Neural cell (in vitro differentiated cells): ENCODE measurements around the gene PSME3IP1. TPM values are rescaled to one million over a fixed set of nuclear protein-coding genes. Genes with fewer than 3 reads are reported as not detected.

Experiments
- H2AFZ ChIP-seq: fragments of 200-600, 300-800 bp; sonication (generic), shearing (Covaris generic); 2 replicates; pipeline ENCODE4 v1.6.0; 2014; ENCODE audit warnings: low read depth, mild to moderate bottlenecking, antibody characterized with exemption, low read length, moderate library complexity
- H3F3A ChIP-seq: fragments of 200-600 bp; shearing (Covaris generic); 2 replicates; pipeline ENCODE4 v1.6.1; 2016; ENCODE audit warnings: mild to moderate bottlenecking, moderate library complexity, mixed read lengths, antibody characterized with exemption, low read length; ENCODE audit not compliant: insufficient read depth, poor library complexity, severe bottlenecking
- H3K27ac ChIP-seq: fragments of 200-600, 300-800 bp; sonication (generic), shearing (Covaris generic); 2 replicates; pipeline ENCODE4 v1.5.1; 2014; ENCODE audit warnings: mild to moderate bottlenecking, low read length, moderate library complexity
- H3K27me3 ChIP-seq: fragments of 300-800, 200-600 bp; sonication (generic), shearing (Covaris generic); 2 replicates; pipeline ENCODE4 v1.6.0; 2014; ENCODE audit warnings: mild to moderate bottlenecking, low read depth, low read length, moderate library complexity; ENCODE audit not compliant: insufficient read depth
- H3K36me3 ChIP-seq: fragments of 300-800, 200-600 bp; sonication (generic), shearing (Covaris generic); 2 replicates; pipeline ENCODE4 v1.5.1; 2014; ENCODE audit warnings: mild to moderate bottlenecking, antibody characterized with exemption, low read length, moderate library complexity; ENCODE audit not compliant: insufficient read depth
- H3K4me2 ChIP-seq: fragments of 300-800, 200-600 bp; sonication (generic), shearing (Covaris generic); 2 replicates; pipeline ENCODE4 v1.6.0; 2014; ENCODE audit warnings: mild to moderate bottlenecking, low read length
- H3K4me3 ChIP-seq: fragments of 300-800, 200-600 bp; sonication (generic), shearing (Covaris generic); 2 replicates; pipeline ENCODE4 v1.5.1; 2014; ENCODE audit warnings: mild to moderate bottlenecking, low read length, moderate library complexity
- H3K79me2 ChIP-seq: fragments of 200-600 bp; shearing (Covaris generic); replicated peaks from 2 replicates; pipeline ENCODE4 v1.6.0; 2014; ENCODE audit warnings: mild to moderate bottlenecking, low read length, moderate library complexity; ENCODE audit not compliant: insufficient read depth
- H3K9ac ChIP-seq: fragments of 300-800, 200-600 bp; sonication (generic), shearing (Covaris generic); 2 replicates; pipeline ENCODE4 v1.6.1; 2016; ENCODE audit warnings: mild to moderate bottlenecking, low read length, mixed read lengths
- H3K9me2 ChIP-seq: fragments of 200-600 bp; shearing (Covaris generic); 2 replicates; pipeline ENCODE4 v1.6.1; 2016; ENCODE audit warnings: mild to moderate bottlenecking, low read length, mixed read lengths; ENCODE audit not compliant: insufficient read depth
- H3K9me3 ChIP-seq: fragments of 200-600, 300-800 bp; sonication (generic), shearing (Covaris generic); 2 replicates; pipeline ENCODE4 v1.6.1; 2016; ENCODE audit warnings: mild to moderate bottlenecking, mixed run types, low read length, moderate library complexity, mixed read lengths
- H4K20me1 ChIP-seq: fragments of 200-600 bp; shearing (Covaris generic); 2 replicates; pipeline ENCODE4 v1.6.1; 2016; ENCODE audit warnings: mild to moderate bottlenecking, mixed run types; ENCODE audit not compliant: insufficient read depth
- EP300 ChIP-seq: fragments of 450-650 bp; conservative IDR thresholded peaks from 2 replicates; pipeline ENCODE4 v1.6.1; 2014; ENCODE audit warnings: antibody characterized with exemption, mild to moderate bottlenecking, moderate library complexity; ENCODE audit not compliant: poor library complexity, severe bottlenecking
- EZH2 ChIP-seq: fragments of 200-600, 300-800 bp; shearing (Covaris generic), sonication (generic); IDR thresholded peaks from 2 replicates; pipeline ENCODE4 v1.6.1; 2014; ENCODE audit warnings: antibody characterized with exemption, low read length, borderline replicate concordance, mild to moderate bottlenecking; ENCODE audit not compliant: insufficient read depth, poor library complexity, severe bottlenecking
- MXI1 ChIP-seq: fragments of 450-650 bp; conservative IDR thresholded peaks from 2 replicates; pipeline ENCODE4 v1.6.1; 2014; ENCODE audit warnings: antibody characterized with exemption, mild to moderate bottlenecking; ENCODE audit not compliant: poor library complexity, severe bottlenecking
- POLR2AphosphoS5 ChIP-seq: IDR thresholded peaks from 2 replicates; pipeline ENCODE4 v1.6.1; 2012
- RAD21 ChIP-seq: fragments of 450-650 bp; conservative IDR thresholded peaks from 2 replicates; pipeline ENCODE4 v1.6.1; 2014; ENCODE audit warnings: antibody characterized with exemption, mild to moderate bottlenecking, moderate library complexity
- SMC3 ChIP-seq: fragments of 450-650 bp; conservative IDR thresholded peaks from 2 replicates; pipeline ENCODE4 v1.6.1; 2014; ENCODE audit warnings: antibody characterized with exemption, mild to moderate bottlenecking, moderate library complexity; ENCODE audit not compliant: poor library complexity
- TAF1 ChIP-seq: IDR thresholded peaks from 2 replicates; pipeline ENCODE4 v1.6.1; 2012; ENCODE audit warnings: low read depth
- polyA plus RNA-seq: library from polyadenylated mRNA; depleted of rRNA; stranded (reverse); fragments of >200 nt; gene quantifications from 2 replicates; pipeline ENCODE4 v1.2.3, GENCODE V29; 2014
- TF ChIP-seq, protein P1 (sequence below): IDR thresholded peaks from 2 replicates; pipeline ENCODE4 v1.6.1; 2012; ENCODE audit warnings: borderline replicate concordance
- TF ChIP-seq, protein P2 (sequence below): fragments of 450-650 bp; IDR thresholded peaks from 2 replicates; pipeline ENCODE4 v1.5.1; 2014; ENCODE audit warnings: antibody characterized with exemption, mild to moderate bottlenecking, moderate library complexity; ENCODE audit not compliant: poor library complexity, severe bottlenecking

PSME3IP1 gene
- polyA plus RNA-seq, 1 donor from 2014 or later = 167 TPM

DNA sequence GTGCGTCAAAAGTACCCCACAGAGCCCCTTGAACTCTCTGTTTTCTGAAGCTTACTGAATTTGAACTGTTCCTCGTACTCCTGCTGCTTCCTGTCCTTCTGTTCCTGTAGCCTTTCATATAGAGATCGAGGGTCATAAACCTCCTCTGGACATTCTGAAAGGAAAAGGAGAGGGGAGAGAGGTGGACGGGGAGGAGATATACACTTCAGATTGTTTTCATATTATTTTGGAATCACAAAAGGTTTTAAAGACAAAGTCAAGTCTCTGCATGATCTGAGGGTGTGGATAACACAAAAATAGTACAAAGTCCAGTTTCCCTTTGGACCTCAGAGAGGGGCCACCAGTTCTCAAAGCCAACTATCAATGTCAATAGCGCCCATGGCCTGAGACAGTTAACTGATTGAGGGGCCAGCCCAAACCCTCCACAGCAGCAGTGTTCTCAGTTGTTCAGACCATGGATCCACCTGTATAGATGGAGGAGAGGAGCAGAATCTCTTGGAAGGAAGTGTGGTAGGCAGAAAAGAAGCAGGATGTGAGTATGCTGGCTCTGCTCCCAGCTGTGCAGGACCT, 13.0 kb downstream of the PSME3IP1 start:
- Histone ChIP-seq H3K36me3 (peaks cover 12% of the 10 kb centered on the region), H2AFZ (no peak overlapping the region), H3K27me3 (no peaks in the 10 kb centered on the region), H4K20me1 (no peaks in the 10 kb centered on the region), H3K4me2 (no peak overlapping the region), H3K27ac (no peak overlapping the region), H3K79me2 (peaks cover 5% of the 10 kb centered on the region), H3K9me2 (no peaks in the 10 kb centered on the region), H3K4me3 (no peak overlapping the region), H3K9me3 (no peaks in the 10 kb centered on the region), H3F3A (peaks cover 5% of the 10 kb centered on the region), H3K9ac (no peak overlapping the region)
- TF ChIP-seq, protein P1, sequence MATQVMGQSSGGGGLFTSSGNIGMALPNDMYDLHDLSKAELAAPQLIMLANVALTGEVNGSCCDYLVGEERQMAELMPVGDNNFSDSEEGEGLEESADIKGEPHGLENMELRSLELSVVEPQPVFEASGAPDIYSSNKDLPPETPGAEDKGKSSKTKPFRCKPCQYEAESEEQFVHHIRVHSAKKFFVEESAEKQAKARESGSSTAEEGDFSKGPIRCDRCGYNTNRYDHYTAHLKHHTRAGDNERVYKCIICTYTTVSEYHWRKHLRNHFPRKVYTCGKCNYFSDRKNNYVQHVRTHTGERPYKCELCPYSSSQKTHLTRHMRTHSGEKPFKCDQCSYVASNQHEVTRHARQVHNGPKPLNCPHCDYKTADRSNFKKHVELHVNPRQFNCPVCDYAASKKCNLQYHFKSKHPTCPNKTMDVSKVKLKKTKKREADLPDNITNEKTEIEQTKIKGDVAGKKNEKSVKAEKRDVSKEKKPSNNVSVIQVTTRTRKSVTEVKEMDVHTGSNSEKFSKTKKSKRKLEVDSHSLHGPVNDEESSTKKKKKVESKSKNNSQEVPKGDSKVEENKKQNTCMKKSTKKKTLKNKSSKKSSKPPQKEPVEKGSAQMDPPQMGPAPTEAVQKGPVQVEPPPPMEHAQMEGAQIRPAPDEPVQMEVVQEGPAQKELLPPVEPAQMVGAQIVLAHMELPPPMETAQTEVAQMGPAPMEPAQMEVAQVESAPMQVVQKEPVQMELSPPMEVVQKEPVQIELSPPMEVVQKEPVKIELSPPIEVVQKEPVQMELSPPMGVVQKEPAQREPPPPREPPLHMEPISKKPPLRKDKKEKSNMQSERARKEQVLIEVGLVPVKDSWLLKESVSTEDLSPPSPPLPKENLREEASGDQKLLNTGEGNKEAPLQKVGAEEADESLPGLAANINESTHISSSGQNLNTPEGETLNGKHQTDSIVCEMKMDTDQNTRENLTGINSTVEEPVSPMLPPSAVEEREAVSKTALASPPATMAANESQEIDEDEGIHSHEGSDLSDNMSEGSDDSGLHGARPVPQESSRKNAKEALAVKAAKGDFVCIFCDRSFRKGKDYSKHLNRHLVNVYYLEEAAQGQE = no peak
- no peak for TF ChIP-seq SMC3
- no peak for TF ChIP-seq POLR2AphosphoS5
- TF ChIP-seq TAF1 = no peak
- TF ChIP-seq EP300 = no peak
- TF ChIP-seq RAD21 = no peak
- TF ChIP-seq, protein P2, sequence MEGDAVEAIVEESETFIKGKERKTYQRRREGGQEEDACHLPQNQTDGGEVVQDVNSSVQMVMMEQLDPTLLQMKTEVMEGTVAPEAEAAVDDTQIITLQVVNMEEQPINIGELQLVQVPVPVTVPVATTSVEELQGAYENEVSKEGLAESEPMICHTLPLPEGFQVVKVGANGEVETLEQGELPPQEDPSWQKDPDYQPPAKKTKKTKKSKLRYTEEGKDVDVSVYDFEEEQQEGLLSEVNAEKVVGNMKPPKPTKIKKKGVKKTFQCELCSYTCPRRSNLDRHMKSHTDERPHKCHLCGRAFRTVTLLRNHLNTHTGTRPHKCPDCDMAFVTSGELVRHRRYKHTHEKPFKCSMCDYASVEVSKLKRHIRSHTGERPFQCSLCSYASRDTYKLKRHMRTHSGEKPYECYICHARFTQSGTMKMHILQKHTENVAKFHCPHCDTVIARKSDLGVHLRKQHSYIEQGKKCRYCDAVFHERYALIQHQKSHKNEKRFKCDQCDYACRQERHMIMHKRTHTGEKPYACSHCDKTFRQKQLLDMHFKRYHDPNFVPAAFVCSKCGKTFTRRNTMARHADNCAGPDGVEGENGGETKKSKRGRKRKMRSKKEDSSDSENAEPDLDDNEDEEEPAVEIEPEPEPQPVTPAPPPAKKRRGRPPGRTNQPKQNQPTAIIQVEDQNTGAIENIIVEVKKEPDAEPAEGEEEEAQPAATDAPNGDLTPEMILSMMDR = no peak
- no peak for TF ChIP-seq MXI1
- TF ChIP-seq EZH2 = no peak

DNA sequence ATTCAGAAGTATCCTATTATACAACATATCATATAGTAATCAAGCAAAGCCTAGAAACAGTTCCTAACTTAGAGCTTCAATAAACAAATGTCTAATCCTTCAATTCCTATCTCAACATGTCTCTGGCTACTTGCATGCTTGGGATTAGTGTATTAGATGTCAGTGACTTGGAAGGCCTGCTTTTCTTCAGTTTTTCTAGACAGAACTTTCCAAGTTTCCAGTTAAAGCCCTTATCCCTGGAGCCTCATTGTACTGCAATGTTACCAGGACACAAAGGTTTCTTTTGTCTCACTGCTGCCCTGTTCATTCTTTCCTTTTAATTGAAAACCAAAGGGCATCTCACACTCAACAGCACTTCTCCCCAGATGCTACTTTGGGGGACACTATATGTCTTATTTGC, 16.5 kb downstream of the PSME3IP1 start:
- Histone ChIP-seq H3K27me3 (no peaks in the 10 kb centered on the region), H3K4me2 (no peak overlapping the region), H3K9me2 (no peaks in the 10 kb centered on the region), H2AFZ (no peak overlapping the region), H3K9ac (no peak overlapping the region), H3K27ac (no peak overlapping the region), H4K20me1 (no peaks in the 10 kb centered on the region), H3K36me3 (peaks cover 12% of the 10 kb centered on the region), H3K9me3 (no peaks in the 10 kb centered on the region), H3K79me2 (no peaks in the 10 kb centered on the region), H3K4me3 (no peak overlapping the region), H3F3A (peaks cover 5% of the 10 kb centered on the region)
- TF ChIP-seq RAD21 (no peak), SMC3 (no peak), MXI1 (no peak), POLR2AphosphoS5 (no peak), EP300 (no peak), TAF1 (no peak), EZH2 (no peak)
- TF ChIP-seq, protein P1 = no peak
- TF ChIP-seq, protein P2 = no peak
